ENCODE measurements around the gene CDH10.

CDH10 gene

GRCh38 chr5:24598956-24599355 is 45.8 kb downstream of the CDH10 start:
- no peak for DNase-seq (ENCODE audit: low spot score)

- DNase-seq (ENCODE audit: low spot score), result no peak
Measured at GRCh38 chr5:24595329-24595728, 49.4 kb downstream of the CDH10 start.

- no peak for DNase-seq (ENCODE audit: low spot score)
Measured at GRCh38 chr5:24591426-24591825, 53.4 kb downstream of the CDH10 start.

DNA sequence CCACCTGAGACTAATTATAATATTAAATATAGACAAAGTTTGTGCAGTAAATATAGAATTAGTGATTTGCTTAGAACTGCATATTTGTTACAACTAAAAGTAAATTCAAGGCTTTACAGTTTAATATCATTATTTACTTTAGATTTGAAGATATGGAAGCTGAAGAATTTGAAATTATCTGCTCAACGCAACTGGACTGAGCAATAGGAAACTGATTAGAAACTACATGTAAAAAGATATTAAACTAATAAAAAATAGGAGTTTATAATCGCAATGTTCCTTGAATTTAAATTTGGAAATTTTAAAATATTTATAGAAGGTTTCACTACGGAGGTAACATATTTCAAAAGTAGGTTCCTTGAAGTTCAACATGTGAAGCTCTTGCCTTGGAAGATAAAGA is 55.2 kb downstream of the CDH10 start:
- no peak for DNase-seq (ENCODE audit: low spot score)

DNA sequence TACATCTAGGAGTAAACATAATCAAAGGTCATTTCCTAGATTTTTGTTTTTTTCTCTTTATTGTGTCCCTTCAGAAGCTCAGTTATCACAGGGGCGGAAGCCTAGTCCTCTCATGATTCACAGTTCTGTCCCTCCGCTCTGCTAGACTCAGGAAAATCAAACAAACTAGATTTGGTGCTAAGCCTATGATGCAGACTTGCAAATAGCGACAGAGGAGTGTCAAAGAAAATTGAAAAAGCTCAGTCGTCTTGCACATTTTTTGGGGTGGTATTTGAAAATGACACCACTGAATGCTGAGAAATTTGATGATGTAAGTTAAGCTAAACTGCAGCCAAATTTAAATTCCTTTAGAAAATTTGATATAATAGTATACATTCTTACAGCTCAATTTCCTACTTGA is 59.0 kb downstream of the CDH10 start:
- no peak for DNase-seq (ENCODE audit: low spot score)

DNA sequence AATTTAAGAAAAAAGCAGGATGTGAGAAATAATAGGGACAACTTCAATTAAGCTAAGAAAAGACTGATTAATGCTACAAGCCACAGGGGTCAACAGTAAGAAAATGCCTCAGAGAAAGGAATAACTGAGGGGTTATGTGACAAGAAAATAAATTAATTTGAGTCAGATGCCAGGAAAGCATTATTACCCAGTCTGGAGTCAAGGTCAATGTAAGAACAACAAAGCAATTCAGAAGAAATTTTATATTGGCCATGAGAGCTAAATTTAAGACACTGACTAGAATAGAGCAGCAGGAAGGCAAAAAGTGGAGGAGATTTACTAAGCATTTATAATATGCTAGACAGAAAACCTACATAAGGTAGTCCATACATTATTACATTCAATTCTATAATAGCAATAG is 73.5 kb downstream of the CDH10 start:
- DNase-seq (ENCODE audit: low spot score), result no peak

DNA sequence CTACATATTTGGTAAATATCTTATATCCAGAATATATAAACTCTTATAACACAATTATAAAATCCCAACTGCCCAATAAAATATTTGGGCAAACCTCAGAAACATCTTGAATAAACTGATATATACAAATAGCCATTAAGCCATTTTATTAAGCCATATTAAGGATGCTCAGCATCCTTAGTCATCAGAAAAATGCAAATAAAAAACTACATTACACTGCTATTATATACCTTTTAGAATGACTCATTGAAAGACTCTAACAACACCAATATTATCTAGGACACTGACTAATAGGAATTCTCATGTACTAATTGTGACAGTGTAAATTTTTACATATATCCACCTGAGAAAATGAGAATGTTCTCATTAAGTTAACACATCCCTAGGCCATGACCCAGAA is 77.8 kb downstream of the CDH10 start:
- DNase-seq (ENCODE audit: low spot score), result no peak

- DNase-seq (ENCODE audit: low spot score), result no peak
Measured at GRCh38 chr5:24555229-24555628, 89.5 kb downstream of the CDH10 start.

DNA sequence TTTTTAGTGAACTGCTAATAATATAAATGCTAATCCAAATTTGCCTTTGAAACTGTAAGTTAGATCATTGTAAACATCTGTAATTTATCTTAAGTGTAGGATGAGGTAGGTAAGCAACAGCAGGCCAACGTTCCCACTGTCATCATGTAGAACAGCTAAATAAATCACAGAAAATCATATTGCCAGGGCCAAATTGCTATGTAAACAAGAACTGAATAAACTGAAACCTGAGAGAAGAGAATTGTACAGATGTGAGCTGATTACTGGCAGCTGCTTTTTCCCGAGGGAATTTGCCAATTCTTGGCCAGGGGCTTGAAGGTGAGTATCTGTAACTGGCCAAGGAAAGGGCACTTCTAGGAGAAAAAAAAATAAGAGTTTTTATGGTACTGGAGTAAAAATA is 97.6 kb downstream of the CDH10 start:
- DNase-seq (ENCODE audit: low spot score), result no peak

- no peak for DNase-seq (ENCODE audit: low spot score)
Measured at GRCh38 chr5:24539613-24540012, 105.2 kb downstream of the CDH10 start.

- no peak for DNase-seq (ENCODE audit: low spot score)
Measured at GRCh38 chr5:24538346-24538745, 106.4 kb downstream of the CDH10 start.

DNA sequence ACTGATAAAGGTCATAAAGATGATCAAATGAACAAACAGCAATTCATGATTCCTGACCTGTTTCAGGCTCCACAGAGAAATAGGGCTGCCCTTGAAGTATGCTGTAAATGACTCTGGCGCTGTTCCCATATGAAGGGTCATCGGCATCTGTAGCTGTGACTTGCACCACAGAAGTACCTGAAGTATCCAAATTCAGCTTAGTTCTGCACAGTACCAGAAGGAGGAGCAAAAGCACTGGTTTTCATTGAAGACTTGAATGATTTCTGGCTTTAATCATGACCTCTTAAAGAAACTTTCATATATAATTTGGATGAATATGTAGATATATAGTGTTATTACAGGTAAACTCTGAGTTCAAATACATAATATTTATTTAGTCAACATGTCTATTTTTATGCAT is 109.1 kb downstream of the CDH10 start:
- DNase-seq (ENCODE audit: low spot score), result no peak

GRCh38 chr5:24530906-24531305 is 113.9 kb downstream of the CDH10 start:
- DNase-seq (ENCODE audit: low spot score), result no peak

DNA sequence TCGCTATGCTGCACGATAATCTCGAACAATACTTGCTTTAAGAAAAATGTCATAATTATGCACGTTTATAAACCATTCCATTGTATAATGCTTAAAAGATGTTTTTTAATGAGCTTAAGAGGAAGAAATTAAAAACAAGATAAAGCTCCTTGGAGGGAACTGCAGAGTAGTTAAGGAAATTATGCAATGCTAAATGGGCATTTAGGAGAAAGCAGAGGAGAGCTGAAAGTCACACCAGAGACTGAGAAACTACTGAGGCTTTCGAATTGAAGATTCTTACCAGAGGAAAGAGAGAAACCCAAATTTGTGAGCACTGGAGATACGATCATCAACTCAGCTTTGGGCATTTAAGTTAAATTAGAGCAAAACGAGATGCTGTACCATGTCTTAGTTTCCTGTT is 119.4 kb downstream of the CDH10 start:
- no peak for DNase-seq (ENCODE audit: low spot score)

DNA sequence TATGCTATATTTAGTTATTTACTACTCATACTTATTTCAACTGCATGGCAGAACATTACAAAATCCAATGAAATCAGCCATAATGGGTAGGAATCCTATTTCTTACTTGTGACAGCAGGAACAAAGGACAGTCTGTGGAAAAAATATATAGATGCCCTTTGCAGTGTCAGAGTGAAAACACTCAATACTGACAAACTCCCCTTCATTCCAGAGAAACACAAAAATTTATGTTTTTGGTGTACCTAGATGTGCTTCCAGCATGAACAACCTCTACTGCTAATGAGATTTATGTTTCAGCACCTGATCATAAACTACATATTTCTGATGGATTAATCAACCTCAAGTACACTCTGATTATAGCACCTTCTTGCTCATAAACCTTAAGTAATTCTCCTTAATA is 132.4 kb downstream of the CDH10 start:
- DNase-seq (ENCODE audit: low spot score), result no peak

- DNase-seq (ENCODE audit: low spot score), result no peak
Measured at GRCh38 chr5:24510523-24510988, 134.2 kb downstream of the CDH10 start.

- DNase-seq (ENCODE audit: low spot score), result no peak
Measured at GRCh38 chr5:24509943-24510342, 134.8 kb downstream of the CDH10 start.

DNA sequence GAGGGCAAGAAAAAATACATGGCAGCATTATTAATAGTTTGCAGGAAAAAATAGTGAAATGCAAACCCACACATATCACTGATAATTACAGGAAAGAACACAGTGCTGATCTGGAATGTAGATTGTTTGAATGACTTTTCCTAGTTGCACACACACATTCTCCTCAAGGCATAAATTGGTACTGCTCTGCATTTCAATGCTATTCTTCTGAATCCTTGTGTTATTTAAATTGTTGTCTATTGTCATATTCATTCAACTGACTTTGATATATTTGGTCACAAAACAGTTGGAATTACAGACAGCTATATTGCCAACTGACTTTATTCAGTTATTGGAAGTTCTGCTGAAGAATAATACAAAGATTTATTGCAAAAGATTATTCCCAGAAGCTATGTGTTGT is 139.5 kb downstream of the CDH10 start:
- DNase-seq (ENCODE audit: low spot score), result no peak

GRCh38 chr5:24497591-24498157 is 147.1 kb downstream of the CDH10 start:
- no peak for DNase-seq (ENCODE audit: low spot score)

GRCh38 chr5:24497145-24497544 is 147.6 kb downstream of the CDH10 start:
- DNase-seq (ENCODE audit: low spot score), result no peak

GRCh38 chr5:24496268-24496667 is 148.5 kb downstream of the CDH10 start:
- DNase-seq (ENCODE audit: low spot score), result no peak

- no peak for DNase-seq (ENCODE audit: low spot score)
Measured at GRCh38 chr5:24492229-24492628, 152.5 kb downstream of the CDH10 start.

DNA sequence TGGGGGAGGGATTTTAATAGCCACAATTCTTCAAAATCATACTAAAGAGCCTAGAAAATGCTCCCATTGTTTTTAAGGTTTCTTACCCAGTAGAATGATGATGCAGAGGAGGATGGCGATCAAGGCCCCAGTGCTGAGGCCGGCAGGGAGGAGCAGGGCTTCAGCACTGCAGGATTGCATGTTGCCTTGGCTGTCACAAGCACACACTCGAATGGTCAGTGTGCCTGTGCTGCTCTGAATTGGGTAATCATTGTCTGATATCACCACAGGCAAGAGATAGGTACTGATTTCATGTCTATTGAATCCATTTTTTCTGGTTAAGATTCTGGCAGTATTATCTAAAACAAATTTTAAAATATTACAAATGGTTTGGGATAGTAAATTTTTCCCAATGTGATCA is 153.3 kb downstream of the CDH10 start:
- no peak for DNase-seq (ENCODE audit: low spot score)

DNA sequence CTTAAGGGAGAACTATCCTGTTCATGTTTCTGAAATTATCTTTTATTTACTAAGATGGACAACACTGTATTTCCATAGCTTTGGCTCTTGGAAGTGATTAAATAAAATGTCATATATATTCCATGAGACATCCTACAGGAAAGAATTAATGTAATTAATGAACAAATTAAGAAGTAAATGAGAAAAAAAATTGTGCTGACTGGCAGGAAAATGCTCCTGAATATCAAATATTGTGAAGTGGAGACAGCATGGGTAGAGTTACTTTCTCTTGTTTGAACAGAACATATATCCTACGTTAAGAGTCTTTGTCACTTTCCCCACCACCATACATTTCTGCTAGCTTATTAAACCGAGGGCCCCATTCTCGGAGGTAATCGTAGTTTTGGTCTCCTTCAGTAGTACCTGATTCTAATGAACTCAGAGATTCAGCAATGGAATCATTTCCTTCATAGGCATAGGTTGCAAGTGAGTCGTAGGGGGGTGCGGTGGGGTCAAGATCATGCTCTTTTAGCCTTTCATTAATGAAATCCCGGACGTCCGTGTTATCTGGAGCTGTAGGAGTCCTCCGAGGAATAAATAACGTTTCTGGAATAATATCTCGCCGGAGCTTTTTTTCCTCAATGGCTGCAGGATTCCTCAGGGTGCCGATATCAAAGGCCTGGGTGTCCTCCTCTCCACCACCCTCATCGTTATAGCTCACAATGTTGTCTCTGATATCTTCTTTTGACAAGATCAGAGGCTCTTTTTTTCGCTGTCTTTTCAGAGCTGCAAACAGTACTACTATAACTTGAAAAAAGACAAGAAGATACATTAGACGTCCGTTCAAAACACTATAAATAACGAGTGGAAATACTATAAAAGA is 157.2 kb downstream of the CDH10 start:
- no peak for DNase-seq (ENCODE audit: low spot score)

Measured in ecto neural progenitor cell (in vitro differentiated cells).